HG02759 (cell line): Measurements from ENCODE around the gene PTPRM.

Source experiments
- ATAC-seq: cut with Tn5 transposase; IDR thresholded peaks from one replicate; pipeline ENCODE4 v1.9.1; 2021; ENCODE audit warnings: mild to moderate bottlenecking, moderate library complexity; ENCODE audit not compliant: unreplicated experiment

PTPRM gene

DNA sequence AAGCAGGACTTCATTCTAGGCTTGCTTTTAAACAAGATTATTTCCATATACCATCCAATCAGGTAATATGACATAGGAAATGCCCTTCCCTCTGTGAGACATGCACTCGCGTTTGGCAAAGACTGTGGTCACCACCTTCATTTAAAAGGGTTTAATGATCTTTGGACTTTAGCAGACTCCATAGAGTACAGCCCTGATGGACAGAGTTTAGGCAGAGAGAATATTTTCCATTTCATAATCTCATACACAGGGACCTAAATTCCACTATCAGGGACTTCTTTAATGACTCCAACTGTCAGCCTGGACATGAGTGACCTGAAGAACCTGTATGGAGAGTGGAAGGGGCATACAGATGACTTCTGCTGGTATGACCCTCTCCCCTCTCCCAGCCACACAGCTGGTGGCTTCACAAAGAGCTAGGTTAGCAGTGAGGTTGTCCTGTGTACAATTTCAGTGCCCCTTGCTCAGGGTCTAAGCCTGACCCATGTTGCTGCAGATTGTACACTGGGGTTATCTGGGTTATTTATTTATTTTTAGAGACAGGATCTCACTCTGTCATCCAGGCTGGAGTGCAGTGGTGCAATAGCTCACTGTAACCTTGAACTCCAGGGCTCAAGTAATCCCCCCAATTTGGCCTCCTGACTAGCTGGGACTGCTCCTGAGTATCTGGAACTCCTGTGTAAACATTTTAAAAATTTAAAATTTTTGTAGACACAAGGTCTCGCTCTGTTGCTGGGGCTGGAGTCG lies 59.2 kb downstream of the PTPRM start:
- ATAC-seq: no peak

DNA sequence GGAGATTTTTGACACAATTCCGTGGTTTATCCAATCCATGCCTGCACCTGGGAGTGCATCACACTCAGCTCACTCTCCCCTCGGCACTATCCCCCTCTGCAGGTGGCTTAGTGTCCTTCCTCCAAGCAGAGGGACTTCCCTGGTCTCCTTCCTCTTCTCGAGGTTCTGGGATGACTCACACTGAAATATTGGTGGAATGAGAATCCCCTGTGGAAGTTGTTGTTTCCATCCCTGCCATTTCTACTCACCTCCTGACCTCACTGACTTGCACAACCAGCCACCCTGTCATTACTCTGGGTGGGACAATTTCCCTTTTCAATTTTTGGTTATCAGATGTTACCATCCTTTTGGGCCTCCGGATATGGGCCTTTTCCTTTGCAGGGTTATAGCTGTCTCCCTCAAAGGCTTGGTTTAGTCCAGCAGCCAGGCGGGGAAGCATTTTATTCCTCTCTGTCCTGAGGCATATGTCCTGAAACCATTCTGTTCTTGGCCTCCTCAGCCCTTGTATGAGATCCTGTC lies 59.9 kb downstream of the PTPRM start:
- no peak for ATAC-seq

DNA sequence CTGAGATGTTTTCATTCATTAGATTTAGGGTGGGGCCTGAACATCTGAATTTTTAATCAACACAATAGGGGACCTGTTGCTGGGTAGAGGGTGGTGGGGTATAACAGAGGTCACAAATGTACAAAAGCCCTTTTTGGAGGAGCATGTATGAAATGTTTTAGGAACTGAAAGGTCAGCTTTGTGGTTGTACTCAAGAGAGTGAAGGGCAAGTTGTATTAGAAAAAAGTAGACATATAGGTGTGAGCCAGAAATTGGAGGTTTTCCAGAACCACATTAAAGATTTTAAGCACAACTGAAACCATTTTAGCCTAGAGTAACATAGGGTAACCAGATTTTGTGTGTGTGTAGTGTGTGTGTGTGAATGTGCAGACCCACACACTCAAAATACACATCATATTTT lies 62.3 kb downstream of the PTPRM start:
- ATAC-seq: no peak

DNA sequence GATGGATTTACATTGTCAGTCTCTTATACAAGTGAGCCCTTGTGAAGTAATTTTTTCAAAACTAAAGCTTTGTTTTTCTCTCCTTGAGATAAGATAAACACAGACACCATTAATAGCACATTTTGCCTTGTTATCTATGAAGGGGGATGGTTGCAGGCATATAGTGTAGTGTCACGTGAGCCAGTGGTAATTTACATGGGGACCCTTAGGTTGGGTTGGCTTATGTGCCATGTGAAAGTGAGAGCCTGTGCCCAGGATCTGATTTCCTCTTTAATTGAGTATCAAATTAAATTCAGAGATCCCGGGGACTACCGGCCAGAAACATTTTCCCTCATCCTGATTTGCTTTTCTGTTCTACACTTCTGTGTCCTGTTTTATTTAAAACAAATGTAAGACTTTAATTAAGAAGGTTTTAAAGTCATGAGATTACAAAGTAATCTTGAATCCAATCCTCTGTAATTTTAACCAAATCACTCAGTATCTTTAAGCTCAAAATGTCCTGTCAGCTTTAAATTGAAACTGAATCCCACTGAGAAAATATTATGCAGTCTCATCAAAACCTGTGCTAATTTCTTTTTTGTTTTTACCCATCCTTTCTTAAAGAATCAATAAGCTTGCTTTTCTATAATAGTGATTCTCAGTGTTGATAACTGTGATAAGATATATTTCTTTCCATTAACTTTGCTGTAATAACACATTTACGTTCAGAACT lies 63.8 kb downstream of the PTPRM start:
- no peak for ATAC-seq

DNA sequence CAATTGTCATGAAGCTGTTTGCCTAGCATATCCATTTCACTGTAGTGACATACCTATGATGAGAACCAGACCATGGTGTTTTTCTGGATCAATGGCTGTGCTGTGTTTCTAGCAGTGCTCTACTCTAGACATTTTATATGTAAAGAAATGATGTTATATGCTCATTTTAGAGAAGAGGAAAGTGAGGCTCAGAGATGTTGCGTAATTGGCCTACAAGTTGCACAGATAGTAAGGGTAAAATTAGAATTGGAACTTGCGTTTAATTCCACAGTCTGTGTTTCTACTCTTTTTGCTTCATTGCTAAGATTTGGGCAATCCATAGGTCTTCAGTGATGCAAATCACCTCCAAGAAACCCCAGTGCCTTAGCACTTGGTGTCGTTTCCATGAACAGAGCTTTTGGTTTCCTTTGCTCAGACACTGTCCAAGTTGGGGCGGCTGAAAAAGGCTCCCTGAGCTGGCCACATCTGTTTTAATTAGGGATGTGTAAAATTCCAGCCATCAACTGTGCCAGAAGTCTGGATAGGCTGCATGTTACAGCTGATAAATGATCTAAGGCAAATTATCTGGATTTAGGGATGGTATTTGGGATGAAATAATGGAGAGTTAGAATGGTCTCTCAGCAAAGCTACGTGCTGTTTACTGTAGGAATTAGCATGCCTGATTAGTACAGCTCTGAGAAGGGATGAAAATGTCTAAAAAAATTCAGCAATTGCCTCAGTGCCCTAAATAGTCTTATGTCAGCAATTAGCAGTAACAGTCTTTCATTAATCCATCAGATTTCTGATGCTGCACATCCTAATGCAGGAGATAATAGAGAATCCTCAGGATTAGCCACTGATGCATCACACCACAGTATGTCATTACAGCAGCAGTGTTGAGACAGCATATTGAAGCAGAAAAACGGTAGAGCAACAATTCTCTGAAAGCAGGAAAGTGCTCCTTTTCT lies 65.3 kb downstream of the PTPRM start:
- no peak for ATAC-seq

DNA sequence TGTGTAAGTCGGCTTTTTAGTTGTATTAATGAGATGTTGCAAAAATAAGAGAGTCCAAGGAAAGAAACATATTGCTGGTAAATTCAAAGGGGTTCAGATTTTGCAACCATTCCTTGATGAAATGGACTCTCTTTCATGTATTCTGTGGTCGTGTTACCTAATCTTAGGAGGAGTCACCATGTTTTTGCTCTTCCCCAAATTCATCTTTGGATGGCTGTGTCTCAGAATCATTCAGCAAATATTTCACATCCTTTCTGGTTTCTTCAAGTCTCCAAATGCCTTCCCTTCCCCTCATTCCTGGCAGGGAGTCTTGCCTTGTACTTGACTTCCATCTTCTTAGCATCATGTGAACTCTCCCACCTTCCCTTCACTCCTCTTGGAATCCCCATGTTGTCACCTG lies 66.1 kb downstream of the PTPRM start:
- ATAC-seq: no peak

DNA sequence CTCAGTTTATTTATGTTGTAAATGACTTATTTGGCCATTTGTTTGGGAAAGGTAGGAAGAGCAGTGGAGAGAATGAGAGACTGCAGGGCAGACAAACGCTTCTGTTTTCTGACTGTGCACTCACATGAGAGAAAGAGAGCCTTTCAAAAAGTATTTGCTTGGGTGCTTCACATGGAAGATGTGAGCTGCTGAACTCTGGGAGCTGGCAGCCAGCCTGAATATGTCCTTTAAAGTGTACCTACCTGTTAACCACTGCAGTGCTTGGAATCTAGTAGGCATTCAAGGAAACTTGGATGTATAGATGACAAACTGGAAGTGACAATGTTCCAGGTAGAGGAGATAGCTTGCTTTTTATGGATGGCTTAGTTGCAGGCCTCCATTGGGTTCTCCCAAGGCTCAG lies 68.8 kb downstream of the PTPRM start:
- ATAC-seq: no peak

DNA sequence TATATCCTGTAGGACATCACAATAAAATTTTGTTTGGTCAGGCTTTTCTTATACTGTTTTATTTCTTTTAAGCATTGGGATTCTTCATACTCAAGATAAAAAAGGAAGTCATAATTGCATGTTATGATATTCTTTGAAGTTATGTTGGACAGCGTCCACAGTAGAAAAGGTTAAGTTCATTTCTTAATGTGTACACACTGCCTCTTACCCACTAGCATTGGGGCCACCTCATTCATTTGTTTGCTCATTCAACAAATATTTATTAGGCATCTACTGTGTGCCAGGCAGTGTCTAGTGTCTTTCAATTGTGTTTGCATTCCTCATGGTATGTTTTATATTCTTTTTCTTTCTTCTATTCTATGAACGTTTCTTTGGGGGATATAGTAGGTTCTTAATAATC lies 70.2 kb downstream of the PTPRM start:
- no peak for ATAC-seq

DNA sequence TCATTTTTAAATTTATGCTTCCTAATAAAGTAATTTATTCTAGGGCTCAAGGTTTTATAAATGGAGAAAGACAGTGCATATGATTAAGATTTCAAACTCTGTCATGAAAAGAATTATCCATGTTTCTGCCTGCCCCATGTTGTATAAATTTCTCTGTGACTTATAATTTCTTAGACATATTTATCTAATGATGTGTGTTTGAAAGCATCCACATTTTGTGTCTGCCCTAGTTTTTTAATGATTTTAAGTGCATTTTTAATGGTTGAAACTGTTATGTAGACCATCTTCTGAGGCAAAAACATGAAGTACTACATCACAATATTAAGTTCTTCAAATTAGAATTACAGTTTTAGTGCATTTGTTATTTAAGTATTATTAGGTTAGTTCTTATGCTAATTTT lies 71.2 kb downstream of the PTPRM start:
- no peak for ATAC-seq

DNA sequence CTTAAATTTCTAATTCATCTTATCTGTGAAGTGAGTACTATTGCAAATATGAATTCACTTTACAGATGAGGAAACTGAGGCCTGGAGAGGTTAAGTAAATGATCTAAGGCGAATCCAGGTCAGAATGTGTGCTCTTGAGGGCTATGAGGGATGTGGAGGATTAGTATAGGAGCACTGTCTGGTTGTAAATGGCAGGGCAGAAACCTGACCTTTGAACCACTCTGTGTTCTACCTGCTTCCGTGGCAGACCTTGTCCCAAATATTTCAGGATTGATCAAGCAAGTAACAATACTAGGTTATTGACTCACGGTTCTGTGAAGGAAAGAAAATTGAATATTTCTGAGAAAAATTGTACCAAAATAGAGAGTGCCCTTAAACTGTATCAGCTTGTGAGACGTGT lies 74.7 kb downstream of the PTPRM start:
- no peak for ATAC-seq

DNA sequence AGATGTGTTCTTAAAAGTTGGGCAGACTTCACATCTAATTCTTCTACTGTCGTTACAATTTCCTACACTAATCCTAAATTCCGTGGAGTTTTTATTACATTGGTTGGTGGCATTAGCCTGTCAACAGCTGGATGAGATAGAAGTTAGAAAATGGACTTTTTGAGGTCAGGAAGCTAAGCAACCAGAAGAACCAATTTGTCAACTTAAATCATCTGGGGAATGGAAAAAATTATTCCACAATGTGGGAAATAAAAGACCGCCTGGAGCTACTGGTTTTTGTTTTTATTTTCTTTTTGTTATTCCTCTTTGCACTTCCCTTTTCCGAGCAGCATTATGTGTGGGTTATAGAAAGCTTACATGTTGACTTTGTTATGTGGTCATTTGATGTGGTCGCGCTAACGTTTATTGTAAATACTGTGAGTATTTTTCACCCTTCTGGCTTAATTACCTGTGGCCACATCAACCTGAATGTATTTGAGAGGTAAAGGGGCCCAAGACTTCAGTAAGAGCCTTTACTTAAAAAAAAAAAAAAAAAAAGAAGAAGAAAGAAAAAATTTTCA lies 75.3 kb downstream of the PTPRM start:
- ATAC-seq: no peak

DNA sequence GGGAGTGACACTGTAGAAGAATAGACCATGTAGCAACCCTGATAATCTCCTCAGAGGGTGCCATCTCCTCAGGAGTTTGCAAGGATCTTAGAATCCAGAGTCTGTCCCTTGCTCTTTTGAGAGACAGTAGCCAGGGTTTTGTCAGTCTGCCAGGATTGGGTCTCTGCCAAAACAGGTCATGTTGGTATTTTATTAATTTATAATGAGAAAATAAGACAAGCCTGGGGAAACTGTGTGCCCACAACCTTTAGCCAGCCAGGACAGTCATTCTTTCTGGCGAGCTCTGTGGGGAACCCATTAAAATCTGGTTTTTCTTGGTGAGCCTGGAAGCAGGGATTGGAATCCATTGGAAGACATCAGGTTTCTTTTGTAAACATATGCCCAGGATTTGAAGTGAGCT lies 78.6 kb downstream of the PTPRM start:
- no peak for ATAC-seq

DNA sequence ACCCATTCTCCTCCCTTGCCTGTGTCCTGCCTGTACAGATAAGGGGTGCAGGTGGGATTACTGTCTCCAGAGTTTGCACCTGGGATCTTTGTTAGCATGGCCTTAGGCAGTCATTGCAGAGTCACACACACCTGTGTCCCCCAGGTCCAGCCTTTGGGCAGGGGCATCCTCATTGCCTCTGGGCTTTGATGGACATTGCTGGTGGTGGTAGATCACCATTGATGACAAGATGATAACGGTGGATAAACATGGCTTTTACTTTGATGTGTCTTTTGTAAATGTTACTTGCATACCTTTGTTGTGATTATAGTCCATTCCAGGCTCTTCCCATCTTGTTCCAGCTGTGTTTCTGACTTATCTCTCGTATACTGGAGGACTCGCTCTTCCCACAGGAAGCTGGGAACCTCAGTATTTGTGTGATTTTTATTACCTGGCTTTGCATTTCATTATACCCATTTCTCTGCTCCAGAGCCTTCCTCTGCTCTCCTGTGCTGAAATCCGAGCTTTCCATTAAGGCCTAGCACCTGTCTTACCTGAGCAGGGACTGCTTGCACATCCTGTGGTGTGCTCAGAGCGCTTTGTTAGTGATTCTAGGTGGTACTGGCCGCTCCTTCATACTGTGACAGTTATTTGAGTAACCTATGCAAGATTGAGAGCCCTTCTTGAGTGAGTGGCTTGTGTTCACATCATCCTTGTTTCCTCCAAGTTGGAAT lies 79.2 kb downstream of the PTPRM start:
- no peak for ATAC-seq

DNA sequence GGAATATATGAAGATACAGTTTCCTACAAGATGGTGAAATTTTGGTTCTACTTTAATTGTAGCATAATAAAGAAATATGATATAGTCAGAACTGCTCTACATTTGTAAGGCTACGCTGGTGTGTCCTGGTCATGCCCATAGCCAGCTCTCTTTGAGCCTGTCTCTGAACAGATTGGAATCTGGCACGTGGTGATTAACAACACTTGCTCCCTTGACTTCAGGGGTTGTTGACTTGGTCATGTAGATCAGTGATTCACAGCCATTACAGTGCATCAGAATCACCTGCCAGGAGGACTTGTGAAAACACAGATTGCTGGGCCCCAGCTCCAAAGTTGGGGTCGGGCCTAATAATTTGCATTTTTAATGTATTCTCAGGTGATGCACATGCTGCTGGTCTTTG lies 80.4 kb downstream of the PTPRM start:
- ATAC-seq: no peak

DNA sequence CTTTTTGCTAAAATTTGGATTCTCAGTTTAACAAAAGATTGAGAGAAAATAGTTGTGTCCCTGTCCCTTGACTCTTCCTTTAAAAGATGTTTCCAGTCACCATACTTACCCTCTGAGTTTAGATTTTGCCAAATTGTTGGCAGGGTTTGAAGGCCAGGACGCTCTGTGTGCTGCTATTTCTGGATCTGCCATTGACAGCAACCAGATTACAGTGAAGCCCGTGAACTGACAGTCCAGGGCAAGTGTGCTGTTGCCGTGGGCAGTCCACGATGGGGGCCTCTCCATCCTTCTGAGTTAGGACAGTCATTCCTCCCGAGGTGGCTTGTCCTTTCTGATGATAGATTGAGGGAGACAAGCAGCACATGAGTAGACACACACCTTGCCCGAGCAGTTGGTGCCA lies 89.9 kb downstream of the PTPRM start:
- no peak for ATAC-seq

DNA sequence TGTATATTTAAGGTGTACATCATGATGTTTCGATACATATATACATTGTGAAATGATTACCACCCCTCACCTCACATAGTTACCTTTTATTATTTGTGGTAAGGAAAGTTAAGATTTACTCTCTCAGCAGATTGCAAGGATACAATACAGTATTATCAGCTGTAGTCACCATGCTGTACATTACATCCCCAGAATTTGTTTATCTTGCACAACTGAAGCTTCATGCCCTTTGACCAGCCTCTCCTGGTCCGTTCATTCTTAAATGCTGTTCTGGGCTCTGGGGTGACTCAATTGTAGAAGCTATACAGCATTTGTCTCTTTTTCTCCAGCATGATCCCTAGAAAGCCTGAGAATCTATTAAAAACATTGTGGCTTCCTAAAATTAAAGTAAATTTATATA lies 90.8 kb downstream of the PTPRM start:
- no peak for ATAC-seq

DNA sequence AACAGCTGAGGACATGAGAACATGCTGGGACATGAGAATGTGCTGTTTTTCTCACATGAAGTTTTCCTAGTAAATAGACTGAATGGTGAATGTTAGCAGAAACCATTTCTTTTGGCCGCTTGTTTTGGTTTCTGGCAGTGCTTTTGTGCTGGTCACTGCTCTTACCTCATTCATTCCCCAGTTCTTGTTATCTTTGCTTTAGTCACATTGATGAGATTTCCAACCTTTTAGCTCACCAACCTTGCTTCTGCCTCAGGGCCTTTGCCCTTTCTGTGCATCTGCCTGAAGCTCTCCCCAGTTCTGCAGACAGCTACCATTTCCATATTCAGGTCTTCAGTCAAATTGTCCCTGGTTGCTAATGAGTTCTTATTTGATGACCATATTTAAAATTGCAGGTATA lies 91.6 kb downstream of the PTPRM start:
- no peak for ATAC-seq

DNA sequence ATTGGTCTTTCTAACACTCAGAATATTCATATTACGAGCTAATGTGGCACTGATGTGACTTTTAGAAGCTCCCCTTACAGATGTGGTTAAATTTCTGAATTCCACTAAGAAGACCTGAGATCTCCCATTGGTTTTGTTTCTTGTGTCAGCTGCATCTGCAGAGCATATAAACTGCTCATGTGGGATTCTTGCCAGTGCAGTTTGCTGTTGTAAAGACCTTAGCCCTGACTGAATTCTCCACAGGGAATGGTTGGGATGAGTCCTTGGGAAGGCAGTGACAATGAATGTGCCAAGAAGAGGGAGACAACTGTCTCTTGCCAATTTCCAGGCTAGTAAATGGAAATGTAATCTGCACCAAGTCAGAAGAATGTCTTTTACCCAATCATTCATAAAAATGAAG lies 94.1 kb downstream of the PTPRM start:
- ATAC-seq: no peak

DNA sequence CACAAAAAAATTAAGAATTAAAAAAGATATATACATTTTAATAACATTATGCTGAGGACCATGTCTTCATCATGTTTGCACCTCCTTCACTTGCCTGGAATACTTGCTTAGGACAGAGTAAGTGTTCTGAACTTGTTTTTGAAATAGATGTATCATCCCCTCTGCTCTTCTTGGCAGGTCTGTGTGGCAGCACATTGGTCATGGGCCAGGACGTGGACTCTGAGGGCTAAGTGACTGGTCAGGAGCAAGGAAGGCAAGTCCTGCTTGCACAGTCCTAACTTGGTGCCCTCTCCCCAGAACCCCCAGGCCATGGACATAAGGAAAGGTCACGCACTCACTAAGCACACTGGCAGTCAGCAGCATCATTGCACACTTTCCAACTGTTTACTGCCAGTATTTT lies 95.8 kb downstream of the PTPRM start:
- no peak for ATAC-seq
